22Rv1 (cell line): Measurements from ENCODE around the gene ANG.
A peak's percentile ranks its signal among the peaks of the same experiment; 100 is the strongest.
"Not testable (repeated sequence)": the region's sequence is repeated elsewhere in the genome, so short reads cannot be mapped to it uniquely, and the experiment has no call there.

ENCODE experiments used
- H3K27ac ChIP-seq: fragments of 450-650 bp; 2 replicates; pipeline ENCODE4 v1.5.1; 2017
- CTCF ChIP-seq: fragments of 450-650 bp; IDR thresholded peaks from 2 replicates; pipeline ENCODE4 v1.5.1; 2017; ENCODE audit warnings: mild to moderate bottlenecking
- ZFX ChIP-seq: fragments of 450-650 bp; IDR thresholded peaks from 2 replicates; pipeline ENCODE4 v1.6.1; 2017; ENCODE audit warnings: antibody characterized with exemption, borderline replicate concordance

The ANG gene

GRCh38 chr14:20696764-20697163 is 8.2 kb downstream of the ANG start:
- H3K27ac ChIP-seq = 0 out of 2 replicates have a peak overlapping the region, but pooled peaks have one; percentile 1
- TF ChIP-seq ZFX (no peak), CTCF (no peak)

- TF ChIP-seq ZFX (no peak), CTCF (peak; percentile 84)
- 0 out of 2 replicates have a peak overlapping the region, but pooled peaks have one; percentile 1 for H3K27ac ChIP-seq
Observed at GRCh38 chr14:20697273-20698017, 8.9 kb downstream of the ANG start.

- H3K27ac ChIP-seq = 0 out of 2 replicates have a peak overlapping the region, but pooled peaks have one; percentile 1
- TF ChIP-seq ZFX = no peak
- peak; percentile 35 for TF ChIP-seq CTCF
Observed at GRCh38 chr14:20698018-20698329, 9.4 kb downstream of the ANG start.

- no peak overlapping the region for H3K27ac ChIP-seq
- no peak for TF ChIP-seq ZFX
Observed at GRCh38 chr14:20698934-20699333, 10.4 kb downstream of the ANG start.

GRCh38 chr14:20699931-20700330 is 11.4 kb downstream of the ANG start:
- no peak overlapping the region for H3K27ac ChIP-seq
- TF ChIP-seq ZFX (no peak), CTCF (no peak)

GRCh38 chr14:20700965-20701364 is 12.4 kb downstream of the ANG start:
- H3K27ac ChIP-seq = not testable (repeated sequence)

- TF ChIP-seq CTCF = no peak
- no peak for TF ChIP-seq ZFX
Observed at GRCh38 chr14:20706657-20707355, 18.2 kb downstream of the ANG start.

GRCh38 chr14:20707622-20708021 is 19.1 kb downstream of the ANG start:
- H3K27ac ChIP-seq = no peak overlapping the region
- no peak for TF ChIP-seq ZFX
- no peak for TF ChIP-seq CTCF

More at GRCh38 chr14:20706657-20707355, 18.2 kb downstream of the ANG start:
- H3K27ac ChIP-seq = no peak overlapping the region
